IPS-NIHi7 (cell line): ENCODE results near the gene ZNF275.
"Not testable (repeated sequence)": the region's sequence is repeated elsewhere in the genome, so short reads cannot be mapped to it uniquely, and the experiment has no call there.

Source experiments
- DNase-seq: peaks from one replicate; pipeline ENCODE4 v3.0.0; 2012; ENCODE audit warnings: mixed read lengths; ENCODE audit errors: extremely low spot score

Gene ZNF275

GRCh38 chrX:153333821-153334653, at the start of gene ZNF275:
Gene ZNF275, plus strand, starts transcription at chrX:153334153. Its CDS starts 2,527 bp downstream, at chrX:153336680.
- peak; percentile 82 for DNase-seq

- not testable (repeated sequence) for DNase-seq
Measured at GRCh38 chrX:153285678-153286077, 48.3 kb upstream of the ZNF275 start.

- not testable (repeated sequence) for DNase-seq
Measured at GRCh38 chrX:153288807-153289206, 45.1 kb upstream of the ZNF275 start.

GRCh38 chrX:153293485-153294071, 40.4 kb upstream of the ZNF275 start:
- not testable (repeated sequence) for DNase-seq

- DNase-seq = no peak
Measured at GRCh38 chrX:153297376-153297775, 36.6 kb upstream of the ZNF275 start.

GRCh38 chrX:153299855-153300254, 34.1 kb upstream of the ZNF275 start:
- no peak for DNase-seq

- DNase-seq = no peak
Measured at GRCh38 chrX:153301746-153302145, 32.2 kb upstream of the ZNF275 start.

- no peak for DNase-seq
Measured at GRCh38 chrX:153302796-153303195, 31.2 kb upstream of the ZNF275 start.

GRCh38 chrX:153303276-153304262, 30.4 kb upstream of the ZNF275 start:
- DNase-seq = no peak

GRCh38 chrX:153304988-153305736, 28.8 kb upstream of the ZNF275 start:
- DNase-seq = no peak

- no peak for DNase-seq
Measured at GRCh38 chrX:153305972-153306371, 28.0 kb upstream of the ZNF275 start.

GRCh38 chrX:153306527-153307115, 27.3 kb upstream of the ZNF275 start:
- no peak for DNase-seq

GRCh38 chrX:153307276-153308178, 26.4 kb upstream of the ZNF275 start:
- no peak for DNase-seq

GRCh38 chrX:153310901-153311300, 23.1 kb upstream of the ZNF275 start:
- DNase-seq = peak; percentile 27

GRCh38 chrX:153312041-153312440, 21.9 kb upstream of the ZNF275 start:
- DNase-seq = no peak

GRCh38 chrX:153312842-153313241, 21.1 kb upstream of the ZNF275 start:
- no peak for DNase-seq

GRCh38 chrX:153317306-153317705, 16.6 kb upstream of the ZNF275 start:
- DNase-seq = no peak

- no peak for DNase-seq
Measured at GRCh38 chrX:153317996-153318722, 15.8 kb upstream of the ZNF275 start.

GRCh38 chrX:153318811-153319210, 15.1 kb upstream of the ZNF275 start:
- DNase-seq = no peak
